MM.1S (cell line): ENCODE results near the gene RIMKLA.

Experiments
- DNase-seq: peaks from one replicate; pipeline ENCODE4 v3.0.0-alpha.2; 2015
- H2AFZ ChIP-seq: fragments of 300-600 bp; sonication (generic); 2 replicates; pipeline ENCODE4 v1.6.0; 2016; ENCODE audit warnings: antibody characterized with exemption, low read length
- H3F3A ChIP-seq: fragments of 300-600 bp; sonication (generic); 2 replicates; pipeline ENCODE4 v1.6.1; 2016; ENCODE audit warnings: mild to moderate bottlenecking, antibody characterized with exemption, low read length, moderate library complexity, mixed read lengths; ENCODE audit not compliant: insufficient read depth
- H3K27ac ChIP-seq: fragments of 300-600 bp; sonication (generic); 2 replicates; pipeline ENCODE4 v1.5.1; 2016; ENCODE audit warnings: mild to moderate bottlenecking, low read length
- H3K27me3 ChIP-seq: fragments of 300-600 bp; sonication (generic); replicated peaks from 2 replicates; pipeline ENCODE4 v1.6.0; 2016; ENCODE audit warnings: low read length; ENCODE audit not compliant: insufficient read depth
- H3K36me3 ChIP-seq: fragments of 300-600 bp; sonication (generic); replicated peaks from 2 replicates; pipeline ENCODE4 v1.6.1; 2016; ENCODE audit warnings: mild to moderate bottlenecking, low read length, mixed read lengths; ENCODE audit not compliant: insufficient read depth
- H3K4me1 ChIP-seq: fragments of 300-600 bp; sonication (generic); 2 replicates; pipeline ENCODE4 v1.6.1; 2016; ENCODE audit warnings: low read length, mixed read lengths
- H3K4me2 ChIP-seq: fragments of 300-600 bp; sonication (generic); 2 replicates; pipeline ENCODE4 v1.6.0; 2016; ENCODE audit warnings: low read depth, low read length
- H3K4me3 ChIP-seq: fragments of 300-600 bp; sonication (generic); 2 replicates; pipeline ENCODE4 v1.5.1; 2016; ENCODE audit warnings: low read length, mixed read lengths
- H3K79me2 ChIP-seq: fragments of 300-600 bp; sonication (generic); 2 replicates; pipeline ENCODE4 v1.6.1; 2016; ENCODE audit warnings: mixed run types, low read length, mixed read lengths
- H3K9ac ChIP-seq: fragments of 300-600 bp; sonication (generic); 2 replicates; pipeline ENCODE4 v1.6.1; 2016; ENCODE audit warnings: low read length, mixed read lengths
- H3K9me2 ChIP-seq: fragments of 300-600 bp; sonication (generic); replicated peaks from 2 replicates; pipeline ENCODE4 v1.6.1; 2016; ENCODE audit warnings: mild to moderate bottlenecking, low read length, mixed read lengths; ENCODE audit not compliant: insufficient read depth
- H3K9me3 ChIP-seq: fragments of 300-600 bp; sonication (generic); replicated peaks from 2 replicates; pipeline ENCODE4 v1.6.1; 2016; ENCODE audit warnings: mild to moderate bottlenecking, low read length, mixed read lengths; ENCODE audit not compliant: insufficient read depth
- H4K20me1 ChIP-seq: fragments of 300-600 bp; sonication (generic); 2 replicates; pipeline ENCODE4 v1.6.1; 2016; ENCODE audit warnings: mild to moderate bottlenecking, low read length, moderate library complexity, mixed read lengths; ENCODE audit not compliant: insufficient read depth
- EZH2 ChIP-seq: fragments of 300-600 bp; sonication (generic); optimal IDR thresholded peaks from 2 replicates; pipeline ENCODE3; 2017; ENCODE audit warnings: low read depth, mild to moderate bottlenecking, antibody characterized with exemption, low read length, mixed read lengths
- EZH2phosphoT487 ChIP-seq: fragments of 300-600 bp; sonication (generic); IDR thresholded peaks from 2 replicates; pipeline ENCODE4 v1.6.1; 2018; ENCODE audit warnings: antibody characterized with exemption, low read length
- TF ChIP-seq, protein P1 (sequence below): fragments of 300-600 bp; sonication (generic); IDR thresholded peaks from 2 replicates; pipeline ENCODE4 v1.5.1; 2016; ENCODE audit warnings: antibody characterized with exemption, low read length, mixed read lengths

The RIMKLA gene

DNA sequence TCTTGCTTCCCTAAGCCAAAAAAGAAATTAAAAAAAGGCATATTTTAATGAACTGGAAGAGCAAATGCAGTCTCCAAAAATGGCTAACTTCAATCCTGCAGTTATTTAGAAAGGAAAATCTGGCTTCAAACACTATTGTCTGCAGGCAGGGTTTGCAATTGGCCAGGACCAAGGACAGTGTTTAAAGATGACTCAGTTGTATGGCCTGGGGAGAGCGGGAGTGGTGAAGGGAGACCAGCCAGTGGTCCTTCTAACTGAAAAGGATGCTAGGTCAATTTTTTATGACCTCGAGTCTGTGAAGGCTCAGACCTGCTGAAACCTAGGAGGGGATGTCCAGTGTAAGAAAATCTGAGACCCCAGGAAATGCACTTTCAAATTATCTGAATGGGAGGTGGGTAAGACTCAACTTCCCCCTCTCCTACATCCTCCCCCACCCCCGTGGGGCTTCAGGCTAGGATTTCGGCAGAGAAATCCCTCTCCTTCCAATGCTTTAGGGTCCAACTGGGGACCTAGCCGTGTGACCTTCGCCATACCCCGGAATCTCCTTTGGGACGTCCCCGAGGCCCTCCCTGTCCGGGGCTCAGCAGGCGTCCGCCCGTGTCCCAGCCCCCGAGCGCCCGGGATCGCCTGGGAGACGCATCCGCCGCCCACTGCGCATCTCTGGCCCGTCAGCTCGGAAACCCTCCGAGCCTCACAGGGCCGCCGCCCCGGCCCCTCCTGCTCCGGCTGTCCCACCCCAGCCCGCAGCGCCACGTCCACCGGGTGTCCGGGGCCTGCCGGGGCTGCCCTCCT, 602 bp upstream of the RIMKLA start:
- peak overlapping the region; percentile 53 for H3K4me3 ChIP-seq
- H3K79me2 ChIP-seq: no peaks in the 10 kb centered on the region
- H4K20me1 ChIP-seq: no peaks in the 10 kb centered on the region
- H3K9me2 ChIP-seq: no peaks in the 10 kb centered on the region
- peak overlapping the region; percentile 59 for H2AFZ ChIP-seq
- H3K9ac ChIP-seq: no peak overlapping the region
- peak overlapping the region; percentile 77 for H3K4me2 ChIP-seq
- TF ChIP-seq EZH2: no peak
- no peaks in the 10 kb centered on the region for H3K9me3 ChIP-seq
- peak; percentile 7 for DNase-seq
- H3K4me1 ChIP-seq: no peaks in the 10 kb centered on the region
- H3K27me3 ChIP-seq: peaks cover 10% of the 10 kb centered on the region
- H3K27ac ChIP-seq: no peak overlapping the region
- no peaks in the 10 kb centered on the region for H3K36me3 ChIP-seq
- H3F3A ChIP-seq: no peaks in the 10 kb centered on the region

DNA sequence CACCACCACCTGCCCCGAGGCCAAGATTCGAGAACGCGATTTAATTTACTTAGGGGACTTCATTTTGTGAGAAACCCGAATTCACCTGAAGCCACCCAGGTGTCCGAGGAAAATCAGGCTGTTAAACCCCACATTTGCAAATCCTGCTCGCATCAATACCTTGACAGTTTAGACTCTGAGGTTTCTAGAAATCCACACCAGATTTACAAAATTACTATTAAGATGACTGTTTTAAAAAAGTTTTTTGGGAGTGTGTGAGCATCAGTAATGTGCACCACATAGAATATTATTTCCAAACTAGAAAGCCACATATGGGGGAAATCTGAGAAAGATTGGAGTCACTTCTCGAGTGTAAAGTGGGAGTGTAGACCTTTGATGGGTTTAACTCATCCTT, 685 bp downstream of the RIMKLA start:
- H3K36me3 ChIP-seq: no peaks in the 10 kb centered on the region
- no peaks in the 10 kb centered on the region for H4K20me1 ChIP-seq
- TF ChIP-seq EZH2: no peak
- TF ChIP-seq, protein P1, sequence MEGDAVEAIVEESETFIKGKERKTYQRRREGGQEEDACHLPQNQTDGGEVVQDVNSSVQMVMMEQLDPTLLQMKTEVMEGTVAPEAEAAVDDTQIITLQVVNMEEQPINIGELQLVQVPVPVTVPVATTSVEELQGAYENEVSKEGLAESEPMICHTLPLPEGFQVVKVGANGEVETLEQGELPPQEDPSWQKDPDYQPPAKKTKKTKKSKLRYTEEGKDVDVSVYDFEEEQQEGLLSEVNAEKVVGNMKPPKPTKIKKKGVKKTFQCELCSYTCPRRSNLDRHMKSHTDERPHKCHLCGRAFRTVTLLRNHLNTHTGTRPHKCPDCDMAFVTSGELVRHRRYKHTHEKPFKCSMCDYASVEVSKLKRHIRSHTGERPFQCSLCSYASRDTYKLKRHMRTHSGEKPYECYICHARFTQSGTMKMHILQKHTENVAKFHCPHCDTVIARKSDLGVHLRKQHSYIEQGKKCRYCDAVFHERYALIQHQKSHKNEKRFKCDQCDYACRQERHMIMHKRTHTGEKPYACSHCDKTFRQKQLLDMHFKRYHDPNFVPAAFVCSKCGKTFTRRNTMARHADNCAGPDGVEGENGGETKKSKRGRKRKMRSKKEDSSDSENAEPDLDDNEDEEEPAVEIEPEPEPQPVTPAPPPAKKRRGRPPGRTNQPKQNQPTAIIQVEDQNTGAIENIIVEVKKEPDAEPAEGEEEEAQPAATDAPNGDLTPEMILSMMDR: no peak
- no peak for TF ChIP-seq EZH2phosphoT487
- H3K27me3 ChIP-seq: peaks cover 10% of the 10 kb centered on the region
- peak overlapping the region; percentile 69 for H3K4me3 ChIP-seq
- no peak overlapping the region for H3K9ac ChIP-seq
- H3F3A ChIP-seq: no peaks in the 10 kb centered on the region
- DNase-seq: no peak
- no peak overlapping the region for H3K27ac ChIP-seq
- H3K9me3 ChIP-seq: no peaks in the 10 kb centered on the region
- no peaks in the 10 kb centered on the region for H3K4me1 ChIP-seq
- peak overlapping the region; percentile 97 for H3K4me2 ChIP-seq
- H2AFZ ChIP-seq: peak overlapping the region; percentile 75
- H3K79me2 ChIP-seq: no peaks in the 10 kb centered on the region
- H3K9me2 ChIP-seq: no peaks in the 10 kb centered on the region

DNA sequence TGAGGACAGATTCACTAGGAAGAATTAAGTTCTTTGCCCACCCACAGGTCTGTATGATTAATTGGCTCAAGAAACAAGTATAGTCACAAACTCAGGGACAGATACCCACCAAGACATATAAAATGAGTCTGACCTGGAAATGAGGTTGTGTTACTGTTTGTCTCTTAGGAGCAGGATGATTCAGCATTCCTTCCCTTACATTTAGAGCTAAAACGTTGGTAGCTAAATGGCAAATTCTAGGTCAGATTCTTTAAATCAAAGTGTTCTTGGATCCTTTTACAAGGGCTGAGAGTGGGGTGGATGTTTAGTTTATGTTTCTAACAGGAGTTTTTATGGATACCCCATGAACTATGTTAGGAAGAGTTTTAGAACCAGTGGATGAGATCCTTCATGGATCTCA, 4.7 kb downstream of the RIMKLA start:
- Histone ChIP-seq H4K20me1 (no peaks in the 10 kb centered on the region), H3K9ac (no peak overlapping the region), H3K27me3 (peaks cover 10% of the 10 kb centered on the region), H2AFZ (no peak overlapping the region), H3K9me2 (no peaks in the 10 kb centered on the region), H3K9me3 (no peaks in the 10 kb centered on the region), H3K4me3 (no peak overlapping the region), H3K36me3 (no peaks in the 10 kb centered on the region), H3K4me1 (no peaks in the 10 kb centered on the region), H3K27ac (no peak overlapping the region), H3K79me2 (no peaks in the 10 kb centered on the region), H3F3A (no peaks in the 10 kb centered on the region), H3K4me2 (no peak overlapping the region)
- TF ChIP-seq EZH2phosphoT487 (no peak), EZH2 (no peak)
- TF ChIP-seq, protein P1: no peak
- DNase-seq: no peak

DNA sequence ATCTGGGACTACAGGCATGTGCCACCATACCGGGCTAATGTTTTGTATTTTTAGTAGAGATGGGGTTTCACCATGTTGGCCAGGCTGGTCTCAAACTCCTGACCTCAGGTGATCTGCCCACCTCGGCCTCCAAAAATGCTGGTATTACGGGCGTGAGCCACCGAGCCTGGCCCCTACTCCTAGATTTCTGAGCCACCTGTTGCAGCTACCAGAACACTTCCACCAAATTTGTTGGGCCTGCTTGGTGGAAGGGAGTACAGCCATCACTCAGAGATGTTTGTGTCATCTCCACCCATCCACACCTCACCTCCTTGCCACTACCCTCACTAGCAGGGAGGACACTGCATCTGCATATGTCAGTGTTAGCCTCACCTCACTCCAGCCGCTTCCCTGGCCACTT, 5.5 kb downstream of the RIMKLA start:
- TF ChIP-seq, protein P1: no peak
- TF ChIP-seq EZH2phosphoT487: no peak
- no peak for TF ChIP-seq EZH2
- Histone ChIP-seq H3K9me2 (no peaks in the 10 kb centered on the region), H4K20me1 (no peaks in the 10 kb centered on the region), H3K4me3 (no peak overlapping the region), H3K79me2 (no peaks in the 10 kb centered on the region), H3K27ac (no peak overlapping the region), H3K36me3 (no peaks in the 10 kb centered on the region), H3K27me3 (peaks cover 10% of the 10 kb centered on the region), H3F3A (no peaks in the 10 kb centered on the region), H3K4me2 (no peak overlapping the region), H3K9ac (no peak overlapping the region), H3K9me3 (no peaks in the 10 kb centered on the region), H2AFZ (no peak overlapping the region), H3K4me1 (no peaks in the 10 kb centered on the region)
- no peak for DNase-seq
